ENCODE measurements around the gene ATF7. TPM values are rescaled to one million over a fixed set of nuclear protein-coding genes. Genes with fewer than 3 reads are reported as not detected.

ATF7 gene
- total RNA-seq, 2 donors from 2014 or later: 22.1 to 24.7 TPM

- DNase-seq (ENCODE audit: low spot score): no peak
- Histone ChIP-seq H3K4me3 (no peak overlapping the region), H3K36me3 (no peaks in the 10 kb centered on the region), H3K27me3 (no peaks in the 10 kb centered on the region), H3K9me3 (no peaks in the 10 kb centered on the region), H3K4me1 (no peaks in the 10 kb centered on the region), H3K27ac (no peak overlapping the region)
- no peak for TF ChIP-seq CTCF (IDR thresholded peaks at IDR 0.05)
These were observed 46.6 kb downstream of the ATF7 start for GRCh38 chr12:53579545-53579955.

GRCh38 chr12:53578783-53579182 lies 47.4 kb downstream of the ATF7 start:
- TF ChIP-seq CTCF (IDR thresholded peaks at IDR 0.05): no peak
- H3K4me3 ChIP-seq: no peak overlapping the region
- no peak overlapping the region for H3K27ac ChIP-seq

GRCh38 chr12:53577941-53578352 lies 48.2 kb downstream of the ATF7 start:
- Histone ChIP-seq H3K4me3 (no peak overlapping the region), H3K4me1 (no peaks in the 10 kb centered on the region), H3K27me3 (no peaks in the 10 kb centered on the region), H3K9me3 (no peaks in the 10 kb centered on the region), H3K27ac (no peak overlapping the region), H3K36me3 (no peaks in the 10 kb centered on the region)
- no peak for DNase-seq (ENCODE audit: low spot score)
- no peak for TF ChIP-seq CTCF (IDR thresholded peaks at IDR 0.05)

More at GRCh38 chr12:53578783-53579182, 47.4 kb downstream of the ATF7 start:
- Histone ChIP-seq H3K9me3 (no peaks in the 10 kb centered on the region), H3K4me1 (no peaks in the 10 kb centered on the region), H3K36me3 (no peaks in the 10 kb centered on the region), H3K27me3 (no peaks in the 10 kb centered on the region)
- DNase-seq (ENCODE audit: low spot score): no peak

- H3K36me3 ChIP-seq: no peaks in the 10 kb centered on the region
- TF ChIP-seq CTCF (IDR thresholded peaks at IDR 0.05): no peak
- no peak overlapping the region for H3K4me3 ChIP-seq
- H3K27ac ChIP-seq: no peak overlapping the region
- DNase-seq (ENCODE audit: low spot score): no peak
- no peaks in the 10 kb centered on the region for H3K9me3 ChIP-seq
- H3K4me1 ChIP-seq: no peaks in the 10 kb centered on the region
- no peaks in the 10 kb centered on the region for H3K27me3 ChIP-seq
These were observed 50.5 kb downstream of the ATF7 start for GRCh38 chr12:53575502-53576249.

- DNase-seq (ENCODE audit: low spot score): no peak
- Histone ChIP-seq H3K36me3 (no peaks in the 10 kb centered on the region), H3K27me3 (no peaks in the 10 kb centered on the region), H3K9me3 (no peaks in the 10 kb centered on the region), H3K4me3 (no peak overlapping the region), H3K27ac (no peak overlapping the region), H3K4me1 (peaks cover 0 to 12% of the 10 kb centered on the region in 2 donors)
- TF ChIP-seq CTCF (IDR thresholded peaks at IDR 0.05): no peak
These were observed 53.9 kb downstream of the ATF7 start for GRCh38 chr12:53572134-53572758.

All from right atrium auricular region (tissue), 2 donors.